GM19023 (cell line): Measurements from ENCODE around the gene CDK14.
"Not testable (repeated sequence)": the region's sequence is repeated elsewhere in the genome, so short reads cannot be mapped to it uniquely, and the experiment has no call there.

Source experiments
- ATAC-seq: cut with Tn5 transposase; IDR thresholded peaks from one replicate; pipeline ENCODE4 v1.9.1; 2021; ENCODE audit warnings: mild to moderate bottlenecking, moderate library complexity; ENCODE audit not compliant: unreplicated experiment

CDK14 gene

DNA sequence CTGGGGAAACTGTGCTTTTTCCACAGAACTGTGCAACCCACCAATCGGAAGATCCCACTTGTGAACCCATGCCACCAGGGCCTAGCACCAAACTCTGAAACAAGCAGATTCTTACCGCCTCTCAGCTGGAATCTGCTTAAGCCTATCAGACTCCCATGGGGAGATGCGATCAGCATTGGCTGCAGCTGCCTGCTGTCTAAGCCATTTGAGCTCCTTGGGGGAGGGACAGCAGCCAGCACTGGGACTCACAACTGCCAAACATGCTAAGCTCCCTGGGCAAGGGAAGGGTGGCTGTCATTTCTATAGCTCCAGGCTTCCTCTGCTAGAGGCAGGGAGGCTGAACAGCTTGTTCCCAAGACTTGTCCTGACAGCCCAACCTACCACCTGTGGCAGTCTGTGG is 283.8 kb downstream of the CDK14 start:
- ATAC-seq = no peak

DNA sequence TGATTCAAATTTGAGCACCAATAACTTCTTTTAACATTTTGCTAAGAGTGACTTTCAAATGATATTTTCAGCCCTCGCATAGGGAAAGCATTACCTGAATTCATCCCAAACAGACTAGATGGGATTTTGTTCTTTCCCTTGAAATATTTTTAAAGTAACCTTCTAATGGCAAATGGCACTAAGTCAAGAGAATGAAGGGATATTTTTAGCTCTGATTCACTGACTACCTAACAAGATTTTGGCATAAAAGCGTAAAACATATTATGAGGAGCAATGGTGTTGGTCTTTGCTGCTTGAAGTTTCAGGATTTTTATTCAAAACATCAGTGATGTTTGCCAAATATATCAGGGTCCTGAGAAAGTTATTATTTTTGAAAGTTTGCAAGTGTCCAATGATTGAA is 290.3 kb downstream of the CDK14 start:
- no peak for ATAC-seq

DNA sequence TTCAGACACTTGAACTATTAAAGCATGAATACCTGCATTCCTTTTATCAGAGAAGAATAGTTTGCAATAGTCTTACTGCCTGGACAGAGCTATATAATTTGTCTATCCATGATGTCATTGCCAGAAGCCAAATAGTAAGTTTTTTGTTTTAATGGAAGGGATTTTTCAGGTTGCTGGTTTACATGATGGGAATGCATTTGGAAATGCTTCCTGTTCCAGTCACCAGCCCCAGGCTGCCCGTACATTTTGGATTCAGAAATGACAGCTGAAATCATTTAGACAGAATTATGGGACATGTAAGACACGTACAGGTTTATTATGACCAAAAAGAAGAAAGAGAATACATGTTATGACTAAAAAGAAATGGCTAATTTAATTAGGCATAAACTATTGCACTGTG is 293.1 kb downstream of the CDK14 start:
- no peak for ATAC-seq

DNA sequence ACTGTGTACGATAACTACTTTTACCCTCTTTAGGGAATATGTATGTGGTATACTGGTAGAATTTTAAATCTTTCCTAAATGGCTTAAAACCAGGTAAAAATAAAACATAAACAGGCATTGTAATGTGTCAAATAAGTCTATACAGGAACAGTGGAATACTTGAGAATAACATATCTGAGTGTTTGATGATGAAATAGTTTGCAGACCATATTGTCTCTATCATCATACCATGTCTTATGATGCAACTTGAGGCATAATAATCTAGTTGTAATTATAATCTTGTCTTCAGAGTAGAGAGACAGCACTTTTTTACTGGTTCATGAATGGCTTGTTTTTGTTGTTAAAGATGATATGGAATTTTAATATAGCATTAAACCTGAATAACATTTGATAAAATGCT is 293.5 kb downstream of the CDK14 start:
- ATAC-seq = no peak

DNA sequence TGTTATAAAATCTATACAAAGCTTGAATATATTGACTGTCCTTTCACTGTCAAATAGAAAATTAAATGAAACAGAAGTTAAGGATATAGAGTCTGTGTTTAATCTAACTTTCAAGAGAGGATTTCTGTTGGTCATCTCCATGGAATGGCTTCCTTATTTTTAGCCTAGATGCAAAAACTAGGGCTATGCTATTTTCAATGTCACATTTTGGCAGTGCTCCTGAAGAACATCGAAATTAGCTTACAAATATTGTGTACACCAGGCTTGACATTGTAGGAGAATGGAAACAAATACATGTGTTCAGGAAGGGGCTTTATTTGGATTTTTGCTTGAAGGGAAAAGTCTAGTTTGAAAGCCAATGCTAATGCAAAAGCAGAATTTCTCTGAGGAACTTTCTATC is 295.4 kb downstream of the CDK14 start:
- no peak for ATAC-seq

DNA sequence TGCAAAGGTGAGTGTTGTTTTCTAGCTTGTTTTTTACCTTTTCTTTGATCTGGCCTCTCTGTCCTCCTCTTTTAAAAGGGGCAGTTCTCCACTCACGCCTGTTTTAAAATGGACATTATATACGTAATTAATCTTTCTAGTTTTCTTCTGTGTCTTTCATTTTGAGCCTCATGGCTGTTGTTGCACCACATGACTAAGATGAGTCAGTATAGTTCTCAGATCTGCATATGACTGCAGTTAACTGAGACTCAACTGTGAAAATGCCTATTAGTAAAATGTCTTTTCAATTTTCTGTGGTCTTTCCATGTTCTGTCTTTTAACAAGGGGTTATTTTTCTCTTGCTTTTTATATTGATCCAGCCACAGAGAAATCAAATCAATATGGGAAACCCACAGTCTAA is 296.1 kb downstream of the CDK14 start:
- peak; percentile 73 for ATAC-seq

DNA sequence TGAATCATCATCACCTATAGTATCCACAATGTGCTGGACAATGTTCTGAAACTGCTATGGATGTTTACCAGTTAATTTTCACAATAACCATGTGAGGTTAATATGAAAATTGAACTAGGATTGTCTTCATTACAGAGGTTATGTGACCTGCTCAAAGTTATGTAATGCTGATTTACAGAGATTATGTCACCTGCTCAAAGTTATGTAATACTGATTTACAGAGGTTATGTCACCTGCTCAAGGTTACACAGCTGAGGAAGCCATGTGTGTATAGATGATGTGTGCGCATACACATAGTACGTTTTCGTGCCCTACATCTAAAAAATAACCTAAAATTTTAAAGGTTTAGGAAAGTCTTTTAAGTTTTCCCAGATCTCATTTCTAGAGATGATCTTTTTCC is 298.0 kb downstream of the CDK14 start:
- no peak for ATAC-seq

DNA sequence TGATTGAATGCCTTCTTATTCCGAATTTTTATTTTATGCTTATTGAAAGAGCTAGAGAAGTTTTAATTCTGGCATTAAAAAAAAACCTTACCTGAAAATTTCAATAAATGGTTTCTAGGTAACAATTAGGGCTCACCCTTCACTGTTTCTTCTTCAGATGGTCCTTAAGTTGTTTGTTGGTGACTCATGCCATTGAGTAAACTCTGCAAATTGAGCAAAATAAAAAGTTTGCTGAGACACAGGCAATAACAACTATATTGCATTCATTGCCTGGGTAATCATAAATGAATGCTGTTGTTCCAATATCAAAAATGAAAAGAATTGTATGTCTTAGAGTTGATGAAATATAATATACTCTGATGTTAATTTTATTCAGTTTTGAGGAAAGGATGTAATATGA is 300.3 kb downstream of the CDK14 start:
- no peak for ATAC-seq

DNA sequence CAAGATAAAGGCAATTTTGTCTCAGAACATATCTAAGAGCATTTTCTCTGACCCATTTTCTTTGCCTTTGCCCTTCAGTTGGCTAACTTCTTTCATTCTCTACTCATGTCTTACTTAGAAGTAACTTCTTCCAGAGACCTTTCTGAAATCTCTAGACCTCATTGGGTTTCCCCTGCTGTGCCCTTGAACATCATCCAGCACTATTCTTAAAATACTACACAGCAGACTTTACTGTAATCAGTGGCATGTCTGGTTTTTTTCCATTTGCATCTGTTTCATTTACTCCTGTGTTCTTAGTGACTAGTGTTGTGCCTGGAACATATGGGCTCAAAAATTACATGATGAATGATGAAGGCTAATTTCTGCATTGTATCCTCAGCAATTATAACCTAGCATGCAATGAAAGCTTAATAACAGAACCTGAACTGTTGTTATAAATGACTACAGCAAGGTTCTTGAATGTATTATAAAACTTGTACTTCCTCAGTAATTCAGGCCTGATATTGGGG is 301.9 kb downstream of the CDK14 start:
- no peak for ATAC-seq

DNA sequence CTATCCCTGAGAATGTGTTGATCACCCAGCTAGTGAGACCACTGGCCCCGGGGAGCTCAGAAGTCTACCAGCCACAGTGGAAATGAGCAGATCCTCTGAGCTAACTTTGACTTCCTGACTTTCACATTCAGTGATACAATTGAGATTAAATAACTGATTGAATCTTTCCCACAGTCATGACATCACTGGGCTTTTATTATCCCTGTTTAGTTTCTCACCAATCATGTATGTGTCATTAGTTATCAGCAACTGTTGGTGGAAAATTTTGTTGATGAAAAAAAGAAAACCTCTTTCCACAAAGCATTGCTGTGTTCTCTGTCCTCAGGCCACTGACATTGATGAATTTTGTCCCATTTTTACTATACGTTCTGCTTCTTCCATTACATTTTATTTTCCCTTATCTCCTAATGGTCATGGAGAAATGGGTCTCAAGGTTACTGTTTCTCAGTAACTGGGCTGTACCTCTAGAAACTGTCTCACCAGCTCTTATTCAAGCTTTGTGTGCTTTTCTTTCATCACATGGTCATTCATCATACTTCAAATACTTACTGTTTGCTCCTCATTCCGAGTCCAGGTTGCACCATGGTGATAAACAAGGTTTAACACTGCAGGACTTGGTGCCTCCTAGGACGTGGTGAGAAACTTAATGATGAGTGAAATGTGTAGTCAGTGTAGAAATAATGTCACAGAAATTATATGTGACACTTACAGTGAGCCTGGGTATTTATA is 304.7 kb downstream of the CDK14 start:
- ATAC-seq = no peak

DNA sequence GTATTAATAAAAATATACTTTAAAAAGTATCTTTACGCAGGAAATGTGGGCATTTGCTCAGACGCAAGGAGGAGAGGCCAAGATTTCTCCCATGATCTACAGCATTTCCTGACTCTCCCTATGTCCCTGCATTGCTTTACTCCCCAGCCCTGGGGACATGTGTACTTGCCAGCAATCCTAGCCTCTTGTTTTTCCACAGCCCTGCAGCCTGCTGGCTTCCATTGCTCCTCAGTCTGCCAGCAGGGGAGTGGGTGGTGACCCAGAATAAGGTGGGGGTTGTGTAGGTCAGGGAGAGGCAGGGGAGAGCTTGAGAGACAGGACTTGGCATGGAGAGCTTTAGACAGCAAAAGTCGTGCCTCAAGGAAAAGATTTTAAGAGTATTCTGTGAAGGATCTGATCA is 307.7 kb downstream of the CDK14 start:
- no peak for ATAC-seq

DNA sequence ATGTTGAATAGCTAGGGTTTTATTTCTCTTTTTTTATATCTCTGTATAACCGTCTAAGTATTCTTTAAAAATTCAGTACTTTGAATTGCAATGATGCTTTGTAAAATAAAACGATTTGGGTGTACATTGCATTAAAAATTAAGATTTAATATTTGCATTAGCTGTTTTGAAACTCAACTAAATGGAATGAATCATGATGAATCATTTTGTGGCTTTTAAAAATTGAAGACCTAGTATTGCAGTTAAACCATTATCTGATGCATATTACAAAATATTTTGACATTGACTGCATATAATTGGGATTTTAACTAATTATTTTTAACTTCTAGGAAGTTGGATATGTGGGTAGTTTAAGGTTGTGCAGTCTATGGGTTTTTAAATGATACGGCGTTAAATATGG is 314.0 kb downstream of the CDK14 start:
- no peak for ATAC-seq

DNA sequence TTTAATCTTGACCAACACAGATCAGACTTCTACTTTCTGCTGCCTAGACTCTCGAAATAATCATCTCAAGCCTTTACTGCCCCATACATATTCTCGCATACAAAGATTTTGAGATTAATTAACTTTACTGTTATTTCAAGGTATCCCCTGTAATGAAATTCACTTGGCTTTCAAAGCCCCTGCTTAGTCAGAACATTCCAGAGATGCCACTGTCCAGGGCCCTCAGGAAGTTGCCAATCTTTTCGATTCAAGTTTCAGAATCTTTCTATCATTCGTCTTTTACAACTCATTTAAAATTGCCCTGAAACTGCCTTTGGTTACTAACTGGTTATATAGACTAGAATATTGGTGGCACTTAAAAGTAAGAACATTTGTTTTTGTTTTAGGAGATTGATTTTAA is 320.2 kb downstream of the CDK14 start:
- no peak for ATAC-seq

DNA sequence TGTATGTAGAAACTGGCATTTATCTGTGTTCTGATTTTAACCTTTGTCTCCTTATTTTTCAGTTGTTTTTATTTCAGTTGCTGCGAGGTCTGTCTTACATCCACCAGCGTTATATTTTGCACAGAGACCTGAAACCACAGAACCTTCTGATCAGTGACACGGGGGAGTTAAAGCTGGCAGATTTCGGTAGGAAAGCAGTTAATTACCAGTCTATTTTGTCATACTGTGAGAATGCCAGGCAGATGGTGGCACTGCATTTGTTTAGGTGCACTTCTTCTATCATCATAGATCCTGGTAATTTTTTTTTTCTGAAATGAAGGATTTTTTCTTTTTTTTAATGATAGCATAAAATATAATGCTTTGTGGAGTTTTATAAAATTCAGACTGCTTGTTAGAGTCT is 321.4 kb downstream of the CDK14 start:
- no peak for ATAC-seq

DNA sequence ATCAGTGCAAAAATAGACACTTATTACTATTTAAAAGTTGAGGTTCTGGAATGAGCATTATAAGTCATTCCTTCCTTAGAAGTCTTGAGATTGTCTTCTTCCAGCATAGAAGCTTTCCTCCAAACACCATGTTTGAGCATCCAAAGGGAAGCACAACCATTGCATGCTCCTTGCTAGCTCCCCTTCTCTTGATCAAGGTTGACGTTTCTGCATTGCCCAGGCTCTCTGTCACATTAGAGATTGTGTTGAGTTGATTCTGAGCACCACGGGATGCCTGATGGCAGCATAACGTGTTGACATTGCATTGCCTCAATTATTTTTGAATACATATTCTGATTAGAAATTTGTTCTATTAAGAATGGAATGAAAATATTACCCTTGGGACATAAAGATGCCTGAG is 322.2 kb downstream of the CDK14 start:
- ATAC-seq = no peak

DNA sequence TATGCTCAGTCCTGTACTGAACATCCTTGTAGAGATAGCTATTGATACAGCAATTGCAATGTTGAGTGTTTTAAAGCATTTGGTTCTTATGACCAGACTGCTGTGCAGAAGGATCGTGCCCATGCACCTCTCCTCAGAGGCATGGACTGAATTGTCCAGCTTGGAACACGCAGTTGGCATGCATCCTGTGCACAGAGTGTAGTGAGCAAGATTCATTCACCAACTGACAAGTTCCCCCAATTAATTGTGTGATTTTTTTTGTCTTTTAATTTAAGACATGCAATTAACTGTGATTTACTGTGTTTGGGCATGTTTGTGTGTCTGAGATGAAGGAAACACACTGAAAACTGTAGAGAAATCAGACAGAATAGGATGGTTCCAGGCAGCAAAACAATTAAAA is 323.7 kb downstream of the CDK14 start:
- no peak for ATAC-seq

DNA sequence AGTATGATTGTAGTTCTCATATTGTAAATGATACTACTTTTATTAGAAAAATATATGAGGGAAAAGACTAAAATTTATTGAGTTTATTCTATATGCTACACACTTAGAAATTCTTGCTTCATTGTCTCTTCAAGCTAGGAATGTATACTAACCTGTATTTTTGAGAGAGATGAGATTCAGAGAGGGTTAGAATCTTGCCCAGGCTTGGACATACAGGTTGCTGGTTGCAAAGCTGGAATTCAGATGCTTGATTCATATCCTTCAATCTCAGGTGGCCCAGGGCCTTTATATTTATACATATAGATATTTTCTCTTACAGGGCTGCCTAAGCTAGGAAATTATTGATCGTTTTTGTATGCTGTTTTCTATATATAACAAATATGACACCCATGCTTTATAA is 324.2 kb downstream of the CDK14 start:
- ATAC-seq = no peak

DNA sequence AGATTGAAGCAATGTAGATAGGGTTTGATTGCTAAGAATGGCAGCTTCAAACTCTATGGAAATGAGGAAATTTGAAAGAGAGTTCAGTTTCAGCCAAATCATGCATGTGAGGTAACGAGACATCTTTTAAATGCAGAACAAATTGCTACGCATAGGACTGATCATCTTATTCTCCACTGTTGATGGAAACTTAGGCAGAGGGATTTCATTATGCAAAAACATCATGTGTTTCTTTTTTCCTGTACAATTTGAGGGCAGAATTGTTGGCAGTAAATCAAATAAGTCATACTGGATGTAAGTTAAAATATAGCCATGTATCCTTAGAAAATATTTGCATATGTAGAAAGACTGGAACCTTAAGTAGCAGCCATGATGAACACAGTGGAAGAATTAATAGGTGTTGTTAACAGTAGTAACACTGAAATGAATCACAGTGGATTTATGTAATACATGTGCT is 327.4 kb downstream of the CDK14 start:
- ATAC-seq = no peak

DNA sequence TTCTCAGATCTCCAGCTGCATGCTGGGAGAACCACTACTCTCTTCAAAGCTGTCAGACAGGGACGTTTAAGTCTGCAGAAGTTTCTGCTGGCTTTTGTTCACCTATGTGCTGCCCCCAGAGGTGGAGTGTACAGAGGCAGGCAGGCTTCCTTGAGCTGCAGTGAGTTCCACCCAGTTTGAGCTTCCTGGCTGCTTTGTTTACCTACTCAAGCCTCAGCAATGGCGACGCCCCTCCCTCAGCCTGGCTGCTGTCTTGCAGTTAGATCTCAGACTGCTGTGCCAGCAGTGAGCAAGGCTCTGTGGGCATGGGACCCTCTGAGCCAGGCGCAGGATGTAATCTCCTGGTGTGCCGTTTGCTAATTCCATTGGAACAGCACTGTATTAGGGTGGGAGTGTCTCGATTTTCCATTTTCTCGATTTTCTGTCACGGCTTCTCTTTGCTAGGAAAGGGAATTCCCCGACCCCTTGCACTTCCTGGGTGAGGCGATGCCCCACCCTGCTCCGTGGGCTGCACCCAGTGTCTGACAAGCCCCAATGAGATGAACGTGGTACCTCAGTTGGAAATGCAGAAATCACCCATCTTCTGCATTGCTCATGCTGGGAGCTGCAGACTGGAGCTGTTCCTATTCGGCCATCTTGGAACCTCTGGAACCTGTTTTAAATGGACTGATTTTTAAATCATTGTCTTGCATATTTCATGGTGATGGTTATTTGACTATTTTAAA is 332.7 kb downstream of the CDK14 start:
- ATAC-seq = not testable (repeated sequence)

DNA sequence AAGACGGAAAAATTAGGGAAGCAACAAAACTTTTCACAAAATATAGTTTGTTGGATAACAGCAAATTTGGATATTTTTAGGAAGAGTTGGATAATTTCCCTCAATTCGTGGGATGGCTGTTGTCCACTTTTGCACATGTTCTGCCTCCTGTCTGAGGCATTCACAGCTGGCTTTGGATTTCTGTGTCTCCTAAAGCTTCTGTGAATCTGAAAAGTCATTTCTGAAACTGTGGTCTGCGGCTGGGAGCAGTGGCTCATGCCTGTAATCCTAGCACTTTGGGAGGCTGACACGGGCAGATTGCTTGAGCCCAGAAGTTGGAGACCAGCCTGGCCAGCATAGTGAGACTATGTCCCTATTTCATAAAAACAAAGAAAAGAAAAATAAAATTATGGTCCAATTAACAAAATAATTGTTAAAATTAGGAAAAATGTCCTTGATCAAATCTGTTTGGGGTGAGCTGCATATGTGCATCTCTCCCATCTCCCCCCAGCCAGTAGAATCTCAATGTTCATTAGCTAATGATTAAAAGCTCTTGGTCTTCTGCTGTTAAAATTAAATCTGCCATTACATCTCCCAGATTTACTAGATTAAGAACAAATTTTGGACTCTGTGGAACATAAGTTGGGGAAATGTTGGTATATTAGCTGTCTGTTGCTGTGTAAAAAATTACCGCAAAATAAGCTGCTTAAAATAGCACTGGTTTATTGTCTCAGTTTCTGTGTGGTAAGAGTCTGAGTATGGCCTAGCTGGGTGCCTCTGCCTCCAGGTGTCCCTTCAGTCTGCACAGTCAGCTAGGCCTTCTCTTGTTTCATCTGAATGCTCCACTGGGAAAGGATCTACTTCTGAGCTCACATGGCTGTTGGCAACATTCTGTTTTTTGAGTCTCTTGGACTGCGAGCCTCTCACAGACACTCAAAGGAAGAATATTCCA is 336.1 kb downstream of the CDK14 start:
- peak; percentile 98 for ATAC-seq

DNA sequence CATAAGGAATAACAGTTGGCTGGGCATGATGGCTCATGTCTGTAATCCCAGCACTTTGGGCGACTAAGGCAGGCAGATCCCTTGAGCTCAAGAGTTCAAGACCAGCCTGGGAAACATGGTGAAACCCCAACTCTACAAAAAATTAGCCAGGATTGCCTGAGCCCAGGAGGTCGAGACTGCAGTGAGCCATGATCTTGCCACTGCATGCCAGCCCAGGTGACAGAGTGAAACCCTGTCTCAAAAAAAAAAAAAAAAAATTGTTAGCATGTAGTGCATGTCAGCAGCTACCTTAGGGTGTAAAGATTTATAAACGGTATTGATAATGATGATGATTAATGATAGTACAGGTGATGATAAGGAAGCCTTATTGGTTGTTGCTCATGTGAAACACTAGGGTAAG is 336.9 kb downstream of the CDK14 start:
- no peak for ATAC-seq
